ENCODE results near the gene LST1.
"Not testable (repeated sequence)": the region's sequence is repeated elsewhere in the genome, so short reads cannot be mapped to it uniquely, and the experiment has no call there.

LST1 gene

DNA sequence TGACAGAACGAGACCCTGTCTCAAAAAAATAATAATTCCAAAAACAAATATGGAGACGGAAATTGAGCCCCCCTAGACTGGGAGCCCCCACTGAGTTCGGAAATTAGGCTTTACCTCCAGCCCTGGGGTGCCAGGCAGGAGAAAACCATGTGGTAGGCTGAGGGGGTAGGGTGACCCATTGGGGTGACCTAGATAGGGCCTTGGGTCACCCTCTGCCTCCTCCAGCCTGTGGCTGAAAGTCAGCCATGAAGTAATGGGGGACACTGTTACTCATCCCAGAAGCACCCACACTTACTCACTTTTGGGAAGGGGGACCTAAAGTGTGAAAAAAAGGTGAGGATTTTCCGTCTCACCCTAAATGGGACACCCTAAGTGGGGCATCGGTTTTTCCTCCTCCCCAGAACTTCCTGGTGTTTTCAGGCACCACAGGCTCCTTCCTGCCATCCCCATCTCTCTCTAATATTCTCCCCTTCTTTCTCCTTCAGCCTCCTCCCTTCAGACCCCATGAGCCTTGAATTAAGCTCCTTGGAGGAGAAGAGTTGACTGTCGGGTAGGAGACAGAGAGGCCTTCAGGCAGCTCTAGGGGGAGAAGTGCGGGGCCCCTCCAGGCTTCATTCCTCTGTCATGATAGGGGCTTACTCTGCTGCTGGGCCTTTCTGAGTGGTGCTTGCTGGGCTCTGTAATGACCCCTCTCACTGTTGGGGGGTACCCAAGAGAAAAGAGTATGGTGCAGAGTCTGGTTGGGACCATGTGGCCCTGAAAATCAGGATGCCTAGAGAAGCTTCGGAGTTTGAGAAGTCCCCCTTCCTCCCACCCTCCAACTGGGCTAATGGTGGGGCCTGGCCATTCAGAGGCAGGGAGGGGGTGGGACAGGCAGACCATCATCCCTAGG, 6.3 kb upstream of the LST1 start:
- no peak for DNase-seq (ENCODE audit: low read depth in 1 of 2, low spot score in 1 of 2)
- no peak for TF ChIP-seq JUND (IDR thresholded peaks at IDR 0.05; ENCODE audit: low read depth)
- in situ Hi-C loops (cut with HindIII; ENCODE audit: low pct_unique_long_range_greater_than_20kb, low sequenced_read_pairs): no loop called here

DNA sequence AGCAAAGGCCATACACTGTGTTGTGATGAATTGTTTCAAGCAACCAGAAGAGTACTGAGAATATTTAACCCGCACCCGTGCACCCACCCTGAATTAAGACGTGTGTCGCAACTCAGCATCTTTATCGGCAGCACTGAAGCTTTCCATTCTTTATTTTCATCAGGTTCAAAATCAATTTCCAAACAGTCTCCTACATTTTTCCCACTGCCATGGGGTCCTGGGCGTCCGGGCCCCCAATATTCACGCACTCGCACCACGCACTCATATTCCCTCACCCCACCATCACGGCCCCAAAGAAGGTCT, 5.7 kb upstream of the LST1 start:
- no peak for TF ChIP-seq JUND (IDR thresholded peaks at IDR 0.05; ENCODE audit: low read depth)
- in situ Hi-C loops (cut with HindIII; ENCODE audit: low pct_unique_long_range_greater_than_20kb, low sequenced_read_pairs): no loop called here
- no peak for DNase-seq (ENCODE audit: low read depth in 1 of 2, low spot score in 1 of 2)

DNA sequence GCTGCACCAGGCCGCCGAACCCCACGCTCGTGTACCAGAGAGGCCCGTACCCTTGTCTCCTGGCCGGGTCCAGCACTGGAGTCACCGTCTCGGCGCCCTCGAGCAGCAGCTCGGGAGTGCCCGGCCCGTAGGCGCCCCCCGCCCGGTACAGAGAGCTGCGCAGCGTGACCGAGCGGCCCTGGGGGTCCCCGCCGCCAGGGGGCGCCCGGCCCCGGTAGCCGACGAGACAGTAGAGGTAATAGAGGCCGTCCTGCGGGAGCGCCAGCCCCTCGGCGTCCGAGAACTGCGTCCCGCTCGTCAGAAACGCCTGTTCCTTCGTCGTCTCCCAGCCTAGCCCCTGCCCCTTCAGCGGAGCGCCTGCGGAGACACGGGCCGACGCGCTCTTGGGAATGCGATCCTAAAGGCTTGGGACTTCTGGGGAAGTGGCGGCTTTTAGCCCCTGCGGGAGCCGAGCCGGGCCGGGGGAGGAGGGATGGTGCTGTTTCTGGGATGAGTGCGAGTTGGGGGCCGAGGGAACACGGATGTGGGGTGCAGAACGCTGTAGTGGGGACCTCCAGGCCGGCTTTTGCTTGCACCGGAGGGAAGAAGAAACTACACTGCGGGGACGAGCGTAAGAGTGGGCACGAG, 5.2 kb upstream of the LST1 start:
- in situ Hi-C loops (cut with HindIII; ENCODE audit: low pct_unique_long_range_greater_than_20kb, low sequenced_read_pairs): no loop called here
- DNase-seq (ENCODE audit: low read depth in 1 of 2, low spot score in 1 of 2): peak; percentile 79 to 85
- TF ChIP-seq JUND (IDR thresholded peaks at IDR 0.05; ENCODE audit: low read depth): no peak

DNA sequence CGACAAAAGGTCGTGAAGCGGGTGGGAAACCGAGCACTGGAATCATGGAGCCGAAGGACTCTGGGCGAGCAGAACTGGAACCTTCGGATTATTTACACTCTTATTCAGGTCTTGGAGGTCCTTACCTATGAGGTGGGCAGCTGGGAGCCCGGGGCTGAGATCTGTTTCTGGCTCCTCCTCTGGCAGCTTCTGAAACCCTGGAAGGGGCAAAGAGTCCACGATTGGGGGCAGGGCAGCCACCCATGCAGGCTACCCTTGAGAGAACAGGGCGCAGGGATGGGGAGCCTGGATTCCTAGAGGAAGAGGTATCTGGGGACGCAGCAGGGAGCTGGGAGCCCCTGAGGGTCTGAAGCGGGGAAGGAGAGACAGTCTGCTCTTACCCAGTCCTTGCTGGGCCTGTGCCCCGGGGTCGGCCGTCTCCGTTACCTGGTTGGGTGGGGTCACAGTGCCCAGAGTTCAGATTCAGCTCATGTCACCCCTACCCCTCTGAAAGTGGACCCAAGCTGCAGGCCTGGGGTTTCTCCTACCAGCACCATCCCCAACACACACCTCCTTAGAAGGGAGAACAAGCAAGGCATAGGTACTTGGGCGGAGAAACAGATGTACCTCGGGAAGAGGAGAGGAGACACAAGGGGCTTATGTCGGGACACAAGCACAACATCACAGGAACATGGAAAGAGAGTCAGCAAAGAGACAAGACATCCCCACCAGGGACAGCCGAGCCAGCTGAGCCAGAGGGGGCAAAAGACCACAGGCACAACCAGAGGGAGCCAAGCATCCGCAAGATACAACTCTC, 4.4 kb upstream of the LST1 start:
- no peak for TF ChIP-seq JUND (IDR thresholded peaks at IDR 0.05; ENCODE audit: low read depth)
- in situ Hi-C loops (cut with HindIII; ENCODE audit: low pct_unique_long_range_greater_than_20kb, low sequenced_read_pairs): no loop called here
- DNase-seq (ENCODE audit: low read depth in 1 of 2, low spot score in 1 of 2): no peak

DNA sequence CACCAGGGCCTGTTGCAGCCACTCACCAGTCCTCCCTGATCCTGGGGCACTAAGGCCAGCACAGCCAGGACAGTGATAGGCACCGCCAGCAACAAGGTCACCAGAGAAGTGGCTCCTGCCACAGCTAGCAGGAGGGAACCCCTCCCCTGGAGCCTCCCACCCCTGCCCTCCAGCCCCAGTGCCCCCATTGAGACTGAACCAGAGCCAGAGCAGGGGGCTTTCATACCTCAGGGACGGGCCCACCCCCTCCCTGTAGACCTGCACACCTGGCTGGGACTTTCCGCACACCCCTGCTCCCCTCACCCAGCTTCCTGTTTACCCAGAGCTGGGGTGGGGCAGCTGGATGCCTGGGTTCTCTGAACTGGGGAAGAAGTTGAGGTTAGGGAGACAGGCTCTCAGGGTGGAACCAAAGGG, 3.8 kb upstream of the LST1 start, which contains the start of gene LTB:
TSS of gene LTB (minus strand) at position 195 of the 414 bp plus-strand sequence. CDS start at position 188, 7 bp downstream.
- in situ Hi-C loops (cut with HindIII; ENCODE audit: low pct_unique_long_range_greater_than_20kb, low sequenced_read_pairs): no loop called here

DNA sequence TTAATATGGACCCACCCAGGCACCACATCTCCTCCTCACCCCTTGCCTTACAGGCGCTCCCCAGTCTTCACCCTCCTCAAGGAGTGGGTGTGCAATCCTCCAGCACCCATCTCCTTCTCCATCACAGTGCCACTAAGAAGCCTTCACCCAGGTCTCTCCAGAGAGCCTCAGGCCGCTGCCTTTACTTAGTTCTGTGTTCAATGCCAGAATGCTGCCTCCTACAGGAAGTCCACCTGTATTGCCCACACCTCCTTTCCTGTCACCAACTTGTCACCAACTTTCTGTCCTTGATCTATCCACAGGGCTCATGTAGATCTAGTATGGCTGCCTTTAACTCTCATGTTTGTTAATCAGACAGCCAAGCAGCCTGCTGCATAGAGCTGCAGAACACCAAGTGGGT, 586 bp upstream of the LST1 start:
- TF ChIP-seq JUND (IDR thresholded peaks at IDR 0.05; ENCODE audit: low read depth): no peak
- in situ Hi-C loops (cut with HindIII; ENCODE audit: low pct_unique_long_range_greater_than_20kb, low sequenced_read_pairs): no loop called here

More for the DNA sequence above, 3.8 kb upstream of the LST1 start, which contains the start of gene LTB:
- no peak for TF ChIP-seq JUND (IDR thresholded peaks at IDR 0.05; ENCODE audit: low read depth)
- DNase-seq (ENCODE audit: low read depth in 1 of 2, low spot score in 1 of 2): no peak

DNA sequence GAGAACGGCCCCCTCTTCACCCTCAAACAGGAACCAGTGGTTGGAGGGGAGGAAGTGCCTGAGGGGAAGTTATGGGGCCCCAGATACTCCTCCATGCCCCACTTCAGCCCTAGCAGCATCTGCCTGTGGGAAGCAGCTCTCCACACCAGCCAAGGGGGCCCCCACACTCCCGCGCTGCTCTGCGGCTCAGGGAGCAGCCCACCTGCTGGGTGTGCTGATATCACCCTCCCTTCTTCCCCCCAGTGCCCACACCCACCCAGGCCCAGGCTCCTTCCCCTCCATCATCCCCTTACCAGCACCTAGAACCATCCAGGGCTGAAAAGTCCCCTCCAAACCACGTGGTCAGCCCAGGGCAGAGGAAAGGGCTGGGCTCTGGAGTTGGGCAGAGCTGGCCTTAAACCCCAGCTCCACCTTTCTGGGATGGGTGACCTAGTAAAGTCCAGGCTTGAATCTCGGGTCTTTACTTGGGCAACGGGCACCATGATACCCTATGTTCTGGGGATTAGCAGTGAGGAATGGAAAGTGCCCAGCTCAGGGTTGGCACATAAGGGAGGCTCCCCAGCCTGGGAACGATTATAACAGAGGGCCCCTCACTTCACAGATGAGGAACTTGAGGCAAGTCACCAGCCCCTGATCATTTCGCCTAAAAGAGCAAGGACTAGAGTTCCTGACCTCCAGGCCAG, 663 bp downstream of the LST1 start:
- in situ Hi-C loops (cut with HindIII; ENCODE audit: low pct_unique_long_range_greater_than_20kb, low sequenced_read_pairs): no loop called here

More for the DNA sequence above, 586 bp upstream of the LST1 start:
- peak in 1 of 2 experiments; percentile 37 for DNase-seq (ENCODE audit: low read depth in 1 of 2, low spot score in 1 of 2)

DNA sequence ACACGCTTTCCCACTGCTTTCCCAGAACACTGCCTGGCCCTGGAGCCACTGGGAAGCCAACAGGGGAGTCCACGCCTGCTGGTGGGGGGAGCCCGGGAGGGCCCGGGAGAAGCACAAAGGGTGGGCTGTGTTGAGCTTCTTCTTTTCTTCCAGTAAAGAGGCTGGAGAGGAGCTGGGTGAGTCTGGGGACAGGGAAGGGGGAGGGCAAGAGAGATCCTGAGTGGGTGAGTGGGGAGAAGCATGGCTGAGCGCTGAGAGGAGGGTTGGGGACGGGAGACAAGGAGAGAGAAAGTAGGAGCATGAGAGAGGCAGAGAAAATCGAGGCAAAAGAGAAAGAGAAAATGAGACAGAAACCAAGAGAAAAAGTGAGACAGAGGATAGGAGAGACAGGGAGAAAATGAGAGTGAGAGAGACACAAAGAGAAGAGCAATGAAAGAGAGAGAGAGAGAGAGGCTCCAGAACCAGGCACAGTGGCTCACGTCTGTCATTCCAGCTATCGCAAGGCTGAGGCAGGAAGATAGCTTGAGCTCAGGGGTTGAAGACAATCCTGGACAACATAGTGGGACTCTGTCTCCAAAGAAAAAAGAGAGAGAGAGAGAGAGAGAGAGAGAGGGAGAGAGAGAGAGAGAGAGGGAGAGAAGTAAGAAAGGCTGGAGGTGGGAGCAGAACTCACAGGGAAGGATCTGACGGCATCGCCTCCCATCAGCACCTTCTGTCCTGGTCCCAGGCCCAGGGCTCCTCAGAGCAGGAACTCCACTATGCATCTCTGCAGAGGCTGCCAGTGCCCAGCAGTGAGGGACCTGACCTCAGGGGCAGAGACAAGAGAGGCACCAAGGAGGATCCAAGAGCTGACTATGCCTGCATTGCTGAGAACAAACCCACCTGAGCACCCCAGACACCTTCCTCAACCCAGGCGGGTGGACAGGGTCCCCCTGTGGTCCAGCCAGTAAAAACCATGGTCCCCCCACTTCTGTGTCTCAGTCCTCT, 2.0 kb downstream of the LST1 start:
- DNase-seq (ENCODE audit: low read depth in 1 of 2, low spot score in 1 of 2): no peak
- in situ Hi-C loops (cut with HindIII; ENCODE audit: low pct_unique_long_range_greater_than_20kb, low sequenced_read_pairs): no loop called here
- no peak for TF ChIP-seq JUND (IDR thresholded peaks at IDR 0.05; ENCODE audit: low read depth)

More for the DNA sequence above, 663 bp downstream of the LST1 start:
- TF ChIP-seq JUND (IDR thresholded peaks at IDR 0.05; ENCODE audit: low read depth): no peak
- DNase-seq (ENCODE audit: low read depth in 1 of 2, low spot score in 1 of 2): no peak

DNA sequence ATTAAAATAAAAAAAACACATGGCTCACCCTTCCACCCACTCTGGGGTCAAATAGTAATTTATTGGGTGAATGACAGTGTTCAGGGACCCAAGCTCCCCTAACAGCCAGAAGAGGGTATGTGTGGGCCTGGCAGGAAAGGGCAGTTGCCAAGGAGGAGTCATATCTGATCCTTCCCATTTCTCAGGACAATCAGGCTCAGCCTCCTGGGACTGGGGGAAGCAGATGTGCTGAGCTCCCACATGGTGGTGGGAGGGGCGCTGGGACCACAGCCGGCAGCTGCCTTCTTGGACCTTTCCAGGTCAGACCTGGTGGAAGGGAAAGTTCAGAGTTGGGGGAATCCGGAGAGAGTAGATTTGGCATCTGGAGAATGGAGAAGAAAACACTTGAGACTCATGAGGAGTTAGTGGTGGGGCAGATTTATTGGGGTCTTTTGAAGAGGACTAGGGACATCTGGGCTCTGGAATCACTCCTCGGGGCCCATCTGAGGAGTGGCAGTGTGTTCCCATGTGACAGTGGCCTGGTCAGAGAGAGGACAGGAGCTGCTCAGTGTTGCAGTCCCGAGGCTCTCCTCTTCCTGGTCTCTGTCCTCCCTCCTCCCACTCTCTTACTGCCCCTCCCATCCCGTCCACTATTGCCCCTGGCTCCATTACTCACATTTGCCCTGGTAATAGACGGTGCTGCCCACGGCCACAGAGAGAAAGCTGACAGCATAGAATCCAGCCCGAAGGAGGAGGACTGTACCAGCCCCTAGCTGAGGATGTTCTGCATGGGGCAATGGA, 3.0 kb downstream of the LST1 start:
- in situ Hi-C loops (cut with HindIII; ENCODE audit: low pct_unique_long_range_greater_than_20kb, low sequenced_read_pairs): no loop called here
- no peak for TF ChIP-seq JUND (IDR thresholded peaks at IDR 0.05; ENCODE audit: low read depth)
- no peak for DNase-seq (ENCODE audit: low read depth in 1 of 2, low spot score in 1 of 2)

DNA sequence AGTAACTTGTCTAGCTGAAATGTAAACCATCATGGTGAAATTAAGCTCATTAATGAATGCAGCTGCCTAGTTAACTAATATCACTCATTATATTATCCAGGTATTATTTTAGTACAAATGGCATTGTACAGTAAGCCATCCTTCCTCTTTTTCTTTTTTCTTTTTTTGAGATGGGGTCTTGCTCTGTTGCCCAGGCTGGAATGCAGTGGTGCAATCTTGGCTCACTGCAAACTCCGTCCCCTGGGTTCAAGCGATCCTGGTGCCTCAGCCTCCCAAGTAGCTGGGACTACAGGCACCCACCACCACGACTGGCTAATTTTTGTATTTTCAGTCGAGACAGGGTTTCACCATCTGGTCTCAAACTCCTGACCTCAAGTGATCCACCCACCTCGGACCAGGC, 4.6 kb downstream of the LST1 start:
- DNase-seq (ENCODE audit: low read depth in 1 of 2, low spot score in 1 of 2); in situ Hi-C loops (cut with HindIII; ENCODE audit: low pct_unique_long_range_greater_than_20kb, low sequenced_read_pairs): not testable (repeated sequence)

DNA sequence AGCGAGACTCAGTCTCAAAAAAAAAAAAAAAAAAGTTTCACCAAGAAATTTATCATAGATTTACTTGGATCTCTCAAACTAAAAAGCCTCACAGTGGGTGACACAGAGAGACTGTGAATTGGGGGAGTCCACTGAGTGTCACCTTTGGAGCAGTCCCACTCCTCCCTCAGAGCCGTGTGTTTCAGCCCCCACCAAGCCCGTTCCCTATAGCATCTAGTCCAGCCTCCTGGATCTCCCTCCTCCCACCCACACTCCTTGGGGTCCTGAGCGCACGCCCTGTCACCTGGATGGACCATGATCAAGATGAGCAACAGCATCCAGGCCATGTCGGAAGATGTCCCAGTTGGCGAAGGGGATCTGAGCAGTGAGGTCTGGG, 6.3 kb downstream of the LST1 start:
- no peak for TF ChIP-seq JUND (IDR thresholded peaks at IDR 0.05; ENCODE audit: low read depth)
- in situ Hi-C loops (cut with HindIII; ENCODE audit: low pct_unique_long_range_greater_than_20kb, low sequenced_read_pairs): no loop called here
- DNase-seq (ENCODE audit: low read depth in 1 of 2, low spot score in 1 of 2): no peak

All from T47D (cell line).